NT2/D1 (cell line): ENCODE data around the gene GAK.

Source experiments
- SUZ12 ChIP-seq: IDR thresholded peaks from 2 replicates; pipeline ENCODE4 v1.6.1; 2011; ENCODE audit not compliant: insufficient read length, insufficient read depth; ENCODE audit errors: extremely low read depth
- YY1 ChIP-seq: IDR thresholded peaks from 2 replicates; pipeline ENCODE4 v1.6.1; 2011; ENCODE audit not compliant: insufficient read length, insufficient read depth
- ZNF274 ChIP-seq: IDR thresholded peaks from 2 replicates; pipeline ENCODE4 v1.6.1; 2011; ENCODE audit warnings: mild to moderate bottlenecking, low read depth, low read length

GRCh38 chr4:968621-969394 is 36.7 kb upstream of the GAK start:
- TF ChIP-seq YY1 = no peak
- TF ChIP-seq SUZ12 = no peak
- no peak for TF ChIP-seq ZNF274
